Fibroblast of skin of right biceps (primary cell): Measurements from ENCODE around the gene FASTKD3.
"Not testable (repeated sequence)": the region's sequence is repeated elsewhere in the genome, so short reads cannot be mapped to it uniquely, and the experiment has no call there.

Source experiments
- DNase-seq: peaks from one replicate; pipeline ENCODE4 v3.0.0-alpha.2; 2013

The FASTKD3 gene

GRCh38 chr5:7868773-7869473 lies at the start of gene FASTKD3, which contains the start of gene MTRR:
Gene FASTKD3, minus strand, starts transcription at chr5:7869031. Its CDS starts 948 bp downstream, at chr5:7868083.
Gene MTRR, plus strand, starts transcription at chr5:7869148. Its CDS starts 1,647 bp downstream, at chr5:7870795.
- peak; percentile 91 for DNase-seq

- no peak for DNase-seq
Measured at GRCh38 chr5:7917130-7918123, 48.6 kb upstream of the FASTKD3 start.

- DNase-seq: no peak
Measured at GRCh38 chr5:7916171-7916804, 47.5 kb upstream of the FASTKD3 start.

- DNase-seq: not testable (repeated sequence)
Measured at GRCh38 chr5:7911429-7911771, 42.6 kb upstream of the FASTKD3 start.

GRCh38 chr5:7910738-7911428 lies 42.1 kb upstream of the FASTKD3 start:
- DNase-seq: no peak

GRCh38 chr5:7908317-7908716 lies 39.5 kb upstream of the FASTKD3 start:
- no peak for DNase-seq

- no peak for DNase-seq
Measured at GRCh38 chr5:7907612-7908011, 38.8 kb upstream of the FASTKD3 start.

GRCh38 chr5:7904170-7904569 lies 35.3 kb upstream of the FASTKD3 start:
- DNase-seq: peak; percentile 83

- DNase-seq: no peak
Measured at GRCh38 chr5:7902666-7903625, 34.1 kb upstream of the FASTKD3 start.

GRCh38 chr5:7902201-7902600 lies 33.4 kb upstream of the FASTKD3 start:
- peak; percentile 59 for DNase-seq

- DNase-seq: peak; percentile 37
Measured at GRCh38 chr5:7897014-7897600, 28.3 kb upstream of the FASTKD3 start.

- DNase-seq: no peak
Measured at GRCh38 chr5:7894860-7895259, 26.0 kb upstream of the FASTKD3 start.

- no peak for DNase-seq
Measured at GRCh38 chr5:7894439-7894838, 25.6 kb upstream of the FASTKD3 start.

GRCh38 chr5:7888901-7889300 lies 20.1 kb upstream of the FASTKD3 start:
- no peak for DNase-seq

GRCh38 chr5:7886849-7887475 lies 18.1 kb upstream of the FASTKD3 start:
- DNase-seq: peak; percentile 63

- no peak for DNase-seq
Measured at GRCh38 chr5:7884491-7885267, 15.8 kb upstream of the FASTKD3 start.

- DNase-seq: no peak
Measured at GRCh38 chr5:7882926-7883325, 14.1 kb upstream of the FASTKD3 start.

GRCh38 chr5:7881816-7882215 lies 13.0 kb upstream of the FASTKD3 start:
- no peak for DNase-seq

- DNase-seq: no peak
Measured at GRCh38 chr5:7881091-7881490, 12.3 kb upstream of the FASTKD3 start.

GRCh38 chr5:7878381-7878873 lies 9.6 kb upstream of the FASTKD3 start:
- peak; percentile 28 for DNase-seq
